Osteoblast (primary cell): ENCODE measurements around the gene HOXA2. TPM values are rescaled to one million over a fixed set of nuclear protein-coding genes. Genes with fewer than 3 reads are reported as not detected.

Experiments used
- DNase-seq: peaks from one replicate; pipeline ENCODE4 v3.0.0; 2011; ENCODE audit warnings: low spot score, mixed read lengths; ENCODE audit not compliant: insufficient read length; ENCODE audit errors: missing footprints
- H2AFZ ChIP-seq: 2 replicates; pipeline ENCODE4 v1.6.0; 2011; ENCODE audit warnings: mild to moderate bottlenecking, low read length
- H3K27ac ChIP-seq: 2 replicates; pipeline ENCODE4 v1.5.1; 2011; ENCODE audit warnings: mild to moderate bottlenecking, low read depth, low read length, moderate library complexity
- H3K27me3 ChIP-seq: 2 replicates; pipeline ENCODE4 v1.6.0; 2012; ENCODE audit warnings: mild to moderate bottlenecking, control low read depth, inconsistent platforms, low read length, moderate library complexity; ENCODE audit not compliant: insufficient read depth
- H3K36me3 ChIP-seq: 2 replicates; pipeline ENCODE4 v1.5.1; 2011; ENCODE audit warnings: mild to moderate bottlenecking, low read length, control low read depth, moderate library complexity; ENCODE audit not compliant: insufficient read depth
- H3K4me1 ChIP-seq: 2 replicates; pipeline ENCODE4 v1.5.1; 2011; ENCODE audit warnings: mild to moderate bottlenecking, low read length, control low read depth, moderate library complexity; ENCODE audit not compliant: insufficient read depth
- H3K4me2 ChIP-seq: 2 replicates; pipeline ENCODE4 v1.6.0; 2011; ENCODE audit warnings: mild to moderate bottlenecking, low read length; ENCODE audit not compliant: insufficient read depth
- H3K4me3 ChIP-seq: fragments of 200-600 bp; sonication (generic); 3 replicates; pipeline ENCODE4 v1.5.1; 2012; ENCODE audit warnings: mild to moderate bottlenecking, low read length, inconsistent platforms; ENCODE audit not compliant: insufficient read depth
- H3K79me2 ChIP-seq: 2 replicates; pipeline ENCODE4 v1.6.0; 2012; ENCODE audit warnings: mild to moderate bottlenecking, low read length, control low read depth, inconsistent platforms; ENCODE audit not compliant: insufficient read depth
- H3K9me3 ChIP-seq: 2 replicates; pipeline ENCODE4 v1.5.1; 2011; ENCODE audit warnings: low read depth, low read length, control low read depth
- H4K20me1 ChIP-seq: 2 replicates; pipeline ENCODE4 v1.6.0; 2012; ENCODE audit warnings: mild to moderate bottlenecking, low read length, control low read depth; ENCODE audit not compliant: insufficient read depth
- CTCF ChIP-seq: IDR thresholded peaks from 2 replicates; pipeline ENCODE4 v1.5.1; 2011; ENCODE audit warnings: mild to moderate bottlenecking, low read depth, low read length, moderate library complexity; ENCODE audit errors: extremely low read depth
- total RNA-seq: library from RNA; depleted of rRNA; stranded (reverse); fragments of >200 nt; gene quantifications from 2 replicates; pipeline ENCODE4 v1.2.3, GENCODE V29; 2012

Gene HOXA2
- total RNA-seq, 1 donor: 0.36 TPM

DNA sequence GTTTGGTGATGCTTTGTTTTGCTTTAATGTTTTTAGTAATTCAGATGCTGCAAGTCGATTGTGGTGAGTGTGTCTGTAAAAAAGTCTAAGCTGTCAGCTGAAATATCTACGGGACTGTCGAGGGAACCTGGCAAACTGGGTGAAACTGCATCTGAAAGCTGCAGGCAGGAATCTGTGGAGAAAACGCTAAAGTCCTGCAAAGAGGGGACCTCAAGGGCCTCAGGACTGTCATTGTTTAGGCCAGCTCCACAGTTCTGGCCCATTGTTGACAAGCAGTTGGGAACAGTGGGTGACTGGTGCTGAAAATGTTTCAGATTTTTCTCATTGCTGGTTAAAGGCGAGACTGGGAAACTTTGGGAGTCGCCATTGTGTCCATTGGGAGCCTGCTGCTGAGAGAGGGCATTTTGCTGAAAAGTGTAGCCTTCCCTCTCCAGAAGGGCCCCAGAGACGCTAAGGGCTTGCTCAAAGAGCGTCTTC, 1.8 kb downstream of the HOXA2 start:
- no peak overlapping the region for H3K4me2 ChIP-seq
- DNase-seq: no peak
- no peak overlapping the region for H2AFZ ChIP-seq
- no peaks in the 10 kb centered on the region for H3K9me3 ChIP-seq
- peaks cover 18% of the 10 kb centered on the region for H4K20me1 ChIP-seq
- H3K27ac ChIP-seq: no peak overlapping the region
- peaks cover 53% of the 10 kb centered on the region for H3K79me2 ChIP-seq
- no peak for TF ChIP-seq CTCF
- no peak overlapping the region for H3K4me3 ChIP-seq
- H3K36me3 ChIP-seq: peaks cover 27% of the 10 kb centered on the region
- H3K4me1 ChIP-seq: peaks cover 28% of the 10 kb centered on the region
- no peaks in the 10 kb centered on the region for H3K27me3 ChIP-seq

DNA sequence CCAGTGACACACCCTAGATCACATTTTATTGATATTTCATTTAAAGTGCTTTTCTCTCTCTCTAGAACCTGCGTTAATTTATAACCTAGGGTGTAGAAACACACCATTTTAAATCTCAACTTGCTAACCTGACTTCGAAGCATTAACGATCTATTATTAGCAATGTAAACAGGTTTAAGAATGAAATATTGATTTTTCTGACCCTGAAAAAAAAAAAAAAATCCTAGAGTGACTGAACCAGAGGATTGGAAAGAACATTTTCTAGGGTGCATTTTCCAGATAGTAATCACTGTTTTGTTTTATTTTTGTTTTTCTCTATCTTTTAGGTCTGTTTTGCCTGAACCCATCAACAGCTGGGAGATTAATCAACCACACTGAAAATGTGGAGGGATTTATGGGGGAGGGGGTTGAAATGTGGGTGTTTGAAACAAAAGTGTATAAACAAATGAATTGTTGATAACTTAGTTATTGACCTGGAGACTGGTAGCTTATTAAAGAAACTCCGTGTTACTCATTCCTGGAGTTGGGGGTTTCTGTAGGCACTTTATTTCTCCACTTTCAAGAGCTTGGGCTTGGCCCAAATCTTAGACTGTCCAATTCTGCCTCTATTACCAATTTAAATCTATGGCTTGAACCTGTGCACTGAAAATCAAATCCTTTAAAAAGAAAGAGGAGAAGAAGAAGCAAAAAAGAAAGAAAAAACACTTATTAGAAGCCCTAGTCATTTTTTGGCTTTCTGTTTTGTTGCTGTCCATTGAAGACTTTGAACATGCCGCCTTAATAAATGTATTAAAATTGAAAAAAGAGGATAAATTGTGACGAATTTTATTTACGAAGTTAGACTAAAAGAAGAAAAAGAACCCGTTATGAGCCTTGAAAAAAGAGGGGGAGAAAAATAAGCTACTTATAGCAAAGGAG, 2.8 kb downstream of the HOXA2 start:
- H3K4me2 ChIP-seq: peak overlapping the region; percentile 89
- peak overlapping the region; percentile 97 for H3K27ac ChIP-seq

GRCh38 chr7:27098578-27099451, 3.7 kb downstream of the HOXA2 start:
- peak; percentile 29 for TF ChIP-seq CTCF
- no peaks in the 10 kb centered on the region for H3K27me3 ChIP-seq
- H3K9me3 ChIP-seq: no peaks in the 10 kb centered on the region
- H3K4me3 ChIP-seq: peak overlapping the region; percentile 92
- peak; percentile 90 for DNase-seq
- H4K20me1 ChIP-seq: peaks cover 16% of the 10 kb centered on the region
- no peak overlapping the region for H2AFZ ChIP-seq
- peaks cover 27% of the 10 kb centered on the region for H3K36me3 ChIP-seq
- H3K79me2 ChIP-seq: peaks cover 69% of the 10 kb centered on the region
- peak overlapping the region; percentile 97 for H3K27ac ChIP-seq
- H3K4me2 ChIP-seq: peak overlapping the region; percentile 89
- H3K4me1 ChIP-seq: peaks cover 26% of the 10 kb centered on the region

More for the DNA sequence above, 2.8 kb downstream of the HOXA2 start:
- Histone ChIP-seq H4K20me1 (peaks cover 16% of the 10 kb centered on the region), H2AFZ (no peak overlapping the region), H3K4me3 (no peak overlapping the region), H3K79me2 (peaks cover 63% of the 10 kb centered on the region), H3K27me3 (no peaks in the 10 kb centered on the region), H3K36me3 (peaks cover 27% of the 10 kb centered on the region), H3K9me3 (no peaks in the 10 kb centered on the region), H3K4me1 (peaks cover 28% of the 10 kb centered on the region)
- no peak for TF ChIP-seq CTCF
- DNase-seq: no peak
